ENCODE results near the gene LSMEM2.
"Not testable (repeated sequence)": the region's sequence is repeated elsewhere in the genome, so short reads cannot be mapped to it uniquely, and the experiment has no call there.

Gene LSMEM2

GRCh38 chr3:50274371-50275104 is 4.3 kb upstream of the LSMEM2 start:
- Histone ChIP-seq H3K9me3 (replicated peaks; ENCODE audit: low read length) (no peaks in the 10 kb centered on the region), H3K4me2 (ENCODE audit: low read length) (no peak overlapping the region), H3K27me3 (ENCODE audit: control insufficient read depth, insufficient read depth, low read length) (no peaks in the 10 kb centered on the region), H3K36me3 (ENCODE audit: insufficient read depth, low read length) (no peaks in the 10 kb centered on the region), H3K4me3 (ENCODE audit: low read length) (no peak overlapping the region), H3K4me1 (ENCODE audit: control insufficient read depth, insufficient read depth, low read length) (peaks cover 18% of the 10 kb centered on the region), H3K9ac (ENCODE audit: low read depth, low read length) (no peak overlapping the region)

GRCh38 chr3:50275141-50275995 is 3.5 kb upstream of the LSMEM2 start:
- Histone ChIP-seq H3K9ac (ENCODE audit: low read depth, low read length) (no peak overlapping the region), H3K36me3 (ENCODE audit: insufficient read depth, low read length) (no peaks in the 10 kb centered on the region), H3K27me3 (ENCODE audit: control insufficient read depth, insufficient read depth, low read length) (no peaks in the 10 kb centered on the region), H3K9me3 (replicated peaks; ENCODE audit: low read length) (no peaks in the 10 kb centered on the region), H3K4me2 (ENCODE audit: low read length) (no peak overlapping the region), H3K4me3 (ENCODE audit: low read length) (no peak overlapping the region), H3K4me1 (ENCODE audit: control insufficient read depth, insufficient read depth, low read length) (peaks cover 10% of the 10 kb centered on the region)

GRCh38 chr3:50275996-50276761 is 2.7 kb upstream of the LSMEM2 start:
- Histone ChIP-seq H3K9me3 (replicated peaks; ENCODE audit: low read length) (no peaks in the 10 kb centered on the region), H3K4me1 (ENCODE audit: control insufficient read depth, insufficient read depth, low read length) (peaks cover 4% of the 10 kb centered on the region), H3K36me3 (ENCODE audit: insufficient read depth, low read length) (no peaks in the 10 kb centered on the region), H3K4me3 (ENCODE audit: low read length) (no peak overlapping the region), H3K4me2 (ENCODE audit: low read length) (no peak overlapping the region), H3K27me3 (ENCODE audit: control insufficient read depth, insufficient read depth, low read length) (no peaks in the 10 kb centered on the region), H3K9ac (ENCODE audit: low read depth, low read length) (no peak overlapping the region)

- no peaks in the 10 kb centered on the region for H3K9me3 ChIP-seq (replicated peaks; ENCODE audit: low read length)
- H3K4me1 ChIP-seq (ENCODE audit: control insufficient read depth, insufficient read depth, low read length), result peaks cover 4% of the 10 kb centered on the region
- no peak overlapping the region for H3K4me2 ChIP-seq (ENCODE audit: low read length)
- no peak overlapping the region for H3K4me3 ChIP-seq (ENCODE audit: low read length)
- H3K36me3 ChIP-seq (ENCODE audit: insufficient read depth, low read length), result no peaks in the 10 kb centered on the region
- H3K27me3 ChIP-seq (ENCODE audit: control insufficient read depth, insufficient read depth, low read length), result no peaks in the 10 kb centered on the region
- no peak overlapping the region for H3K9ac ChIP-seq (ENCODE audit: low read depth, low read length)
These were observed 2.2 kb upstream of the LSMEM2 start for GRCh38 chr3:50276762-50277101.

GRCh38 chr3:50278123-50278879 is 586 bp upstream of the LSMEM2 start:
- no peaks in the 10 kb centered on the region for H3K36me3 ChIP-seq (ENCODE audit: insufficient read depth, low read length)
- H3K4me2 ChIP-seq (ENCODE audit: low read length), result no peak overlapping the region
- H3K9me3 ChIP-seq (replicated peaks; ENCODE audit: low read length), result no peaks in the 10 kb centered on the region
- H3K4me1 ChIP-seq (ENCODE audit: control insufficient read depth, insufficient read depth, low read length), result peaks cover under 1% of the 10 kb centered on the region
- no peak overlapping the region for H3K4me3 ChIP-seq (ENCODE audit: low read length)
- H3K27me3 ChIP-seq (ENCODE audit: control insufficient read depth, insufficient read depth, low read length), result no peaks in the 10 kb centered on the region
- H3K9ac ChIP-seq (ENCODE audit: low read depth, low read length), result no peak overlapping the region

- Histone ChIP-seq H3K27me3 (ENCODE audit: control insufficient read depth, insufficient read depth, low read length) (no peaks in the 10 kb centered on the region), H3K4me2 (ENCODE audit: low read length) (no peak overlapping the region), H3K4me1 (ENCODE audit: control insufficient read depth, insufficient read depth, low read length) (no peaks in the 10 kb centered on the region), H3K9ac (ENCODE audit: low read depth, low read length) (no peak overlapping the region), H3K9me3 (replicated peaks; ENCODE audit: low read length) (no peaks in the 10 kb centered on the region), H3K4me3 (ENCODE audit: low read length) (no peak overlapping the region), H3K36me3 (ENCODE audit: insufficient read depth, low read length) (no peaks in the 10 kb centered on the region)
These were observed 549 bp downstream of the LSMEM2 start for GRCh38 chr3:50279255-50280016.

GRCh38 chr3:50284121-50284520 is 5.2 kb downstream of the LSMEM2 start:
- not testable (repeated sequence) for H3K4me3 ChIP-seq (ENCODE audit: low read length); H3K27me3 ChIP-seq (ENCODE audit: control insufficient read depth, insufficient read depth, low read length); H3K9ac ChIP-seq (ENCODE audit: low read depth, low read length); H3K4me1 ChIP-seq (ENCODE audit: control insufficient read depth, insufficient read depth, low read length); H3K4me2 ChIP-seq (ENCODE audit: low read length); H3K9me3 ChIP-seq (replicated peaks; ENCODE audit: low read length)
- peaks cover 26% of the 10 kb centered on the region for H3K36me3 ChIP-seq (ENCODE audit: insufficient read depth, low read length)

GRCh38 chr3:50286322-50287227 is 7.7 kb downstream of the LSMEM2 start:
- Histone ChIP-seq H3K9ac (ENCODE audit: low read depth, low read length) (no peak overlapping the region), H3K4me2 (ENCODE audit: low read length) (no peak overlapping the region), H3K4me3 (ENCODE audit: low read length) (no peak overlapping the region), H3K4me1 (ENCODE audit: control insufficient read depth, insufficient read depth, low read length) (no peaks in the 10 kb centered on the region), H3K36me3 (ENCODE audit: insufficient read depth, low read length) (peaks cover 38% of the 10 kb centered on the region), H3K27me3 (ENCODE audit: control insufficient read depth, insufficient read depth, low read length) (no peaks in the 10 kb centered on the region), H3K9me3 (replicated peaks; ENCODE audit: low read length) (no peaks in the 10 kb centered on the region)

- Histone ChIP-seq H3K4me1 (ENCODE audit: control insufficient read depth, insufficient read depth, low read length) (no peaks in the 10 kb centered on the region), H3K9ac (ENCODE audit: low read depth, low read length) (no peak overlapping the region), H3K4me3 (ENCODE audit: low read length) (no peak overlapping the region), H3K4me2 (ENCODE audit: low read length) (no peak overlapping the region), H3K36me3 (ENCODE audit: insufficient read depth, low read length) (peaks cover 38% of the 10 kb centered on the region), H3K27me3 (ENCODE audit: control insufficient read depth, insufficient read depth, low read length) (no peaks in the 10 kb centered on the region), H3K9me3 (replicated peaks; ENCODE audit: low read length) (no peaks in the 10 kb centered on the region)
These were observed 8.4 kb downstream of the LSMEM2 start for GRCh38 chr3:50287262-50287661.

Measured in skeletal muscle satellite cell (primary cell).